Neuronal stem cell (in vitro differentiated cells): ENCODE measurements around the gene PLEKHF1.

Experiments used
- DNase-seq: peaks from one replicate; pipeline ENCODE4 v3.0.0-alpha.2; 2013; ENCODE audit warnings: low spot score
- H2AFZ ChIP-seq: one replicate; pipeline ENCODE4 v1.6.1; 2013; ENCODE audit warnings: mild to moderate bottlenecking, low read length, inconsistent platforms
- H2AK5ac ChIP-seq: 2 replicates; pipeline ENCODE4 v1.6.1; 2013; ENCODE audit warnings: low read depth, mild to moderate bottlenecking, inconsistent platforms, low read length, moderate library complexity, mixed read lengths
- H2BK120ac ChIP-seq: 2 replicates; pipeline ENCODE4 v1.6.1; 2013; ENCODE audit warnings: low read depth, mild to moderate bottlenecking, inconsistent platforms, low read length, moderate library complexity, mixed read lengths
- H2BK12ac ChIP-seq: one replicate; pipeline ENCODE4 v1.6.1; 2013; ENCODE audit warnings: low read length, inconsistent platforms
- H2BK15ac ChIP-seq: 2 replicates; pipeline ENCODE4 v1.6.1; 2013; ENCODE audit warnings: mild to moderate bottlenecking, low read length, inconsistent platforms, mixed read lengths
- H2BK5ac ChIP-seq: one replicate; pipeline ENCODE4 v1.6.1; 2013; ENCODE audit warnings: inconsistent platforms, mild to moderate bottlenecking, low read length, moderate library complexity
- H3K14ac ChIP-seq: one replicate; pipeline ENCODE4 v1.6.1; 2013; ENCODE audit warnings: low read length, inconsistent platforms
- H3K18ac ChIP-seq: 2 replicates; pipeline ENCODE4 v1.6.1; 2013; ENCODE audit warnings: low read length, inconsistent platforms
- H3K23ac ChIP-seq: 2 replicates; pipeline ENCODE4 v1.6.1; 2013; ENCODE audit warnings: low read depth, mild to moderate bottlenecking, mixed read lengths, low read length, inconsistent platforms; ENCODE audit not compliant: poor library complexity
- H3K27ac ChIP-seq: replicated peaks from 3 replicates; pipeline ENCODE4 v1.5.1; 2013; ENCODE audit warnings: low read length, inconsistent platforms
- H3K27me3 ChIP-seq, 3 experiments: 2 replicates each; pipeline ENCODE4 v1.6.1; 2013; ENCODE audit warnings: low read length in 3 of 3, mild to moderate bottlenecking in 2 of 3, inconsistent platforms in 1 of 3, low read depth in 1 of 3, mixed read lengths in 1 of 3, moderate library complexity in 1 of 3; ENCODE audit not compliant: control insufficient read depth in 3 of 3, insufficient read depth in 3 of 3
- H3K36me3 ChIP-seq, 2 donors: replicated peaks in 1 of 2; 2 replicates each; pipeline ENCODE4 v1.6.1; 2013; ENCODE audit warnings: low read length in 2 of 2; ENCODE audit not compliant: control insufficient read depth in 2 of 2, insufficient read depth in 2 of 2
- H3K4ac ChIP-seq: 2 replicates; pipeline ENCODE4 v1.6.1; 2013; ENCODE audit warnings: inconsistent platforms, mild to moderate bottlenecking, low read length, moderate library complexity
- H3K4me1 ChIP-seq, 2 donors: 1 replicate in 1 of 2; 2 replicates in 1 of 2; pipeline ENCODE4 v1.6.1; 2013; ENCODE audit warnings: low read length in 2 of 2, low read depth in 1 of 2; ENCODE audit not compliant: control insufficient read depth in 2 of 2, insufficient read depth in 1 of 2
- H3K4me2 ChIP-seq: one replicate; pipeline ENCODE4 v1.6.1; 2013; ENCODE audit warnings: mild to moderate bottlenecking, low read length, inconsistent platforms; ENCODE audit not compliant: insufficient read depth, poor library complexity, severe bottlenecking
- H3K4me3 ChIP-seq, 2 donors: 2 replicates each; pipeline ENCODE4 v1.5.1; 2013; ENCODE audit warnings: low read length in 2 of 2, mild to moderate bottlenecking in 2 of 2, inconsistent platforms in 1 of 2, moderate library complexity in 1 of 2
- H3K79me1 ChIP-seq: one replicate; pipeline ENCODE4 v1.6.1; 2013; ENCODE audit warnings: low read depth, mild to moderate bottlenecking, inconsistent platforms, low read length, moderate library complexity
- H3K9ac ChIP-seq: one replicate; pipeline ENCODE4 v1.6.1; 2013; ENCODE audit warnings: mild to moderate bottlenecking, low read depth, low read length, inconsistent platforms; ENCODE audit not compliant: poor library complexity
- H3K9me3 ChIP-seq, 2 donors: replicated peaks in 1 of 2; 2 replicates each; pipeline versions ENCODE3 to v1.6.1; 2013; ENCODE audit warnings: low read length in 2 of 2, mild to moderate bottlenecking in 2 of 2, inconsistent platforms in 1 of 2, low read depth in 1 of 2, mixed read lengths in 1 of 2, moderate library complexity in 1 of 2; ENCODE audit not compliant: control insufficient read depth in 2 of 2, insufficient read depth in 1 of 2
- H4K8ac ChIP-seq: one replicate; pipeline ENCODE4 v1.6.1; 2013; ENCODE audit warnings: low read depth, mild to moderate bottlenecking, inconsistent platforms, low read length, moderate library complexity
- H4K91ac ChIP-seq: one replicate; pipeline ENCODE4 v1.6.1; 2013; ENCODE audit warnings: low read length, low read depth, mild to moderate bottlenecking, inconsistent platforms; ENCODE audit not compliant: poor library complexity
- WGBS, 2 donors: extraction: QIAGEN DNeasy Blood & Tissue Kit; methylation state at CpG; one replicate each; pipeline ENCODE4 v1.1.7; 2013; ENCODE audit warnings: missing lambda C conversion rate in 2 of 2, mixed read lengths in 1 of 2; ENCODE audit not compliant: insufficient read length in 2 of 2, insufficient replicate concordance in 1 of 2; ENCODE audit errors: extremely low coverage in 2 of 2; 5-methylcytosine and 5-hydroxymethylcytosine counted together

Gene PLEKHF1

GRCh38 chr19:29640231-29640630 lies 25.0 kb upstream of the PLEKHF1 start:
- WGBS, 2 donors = no CpG with 5 or more reads among the region's 12 CpGs
- no peak overlapping the region for H4K8ac ChIP-seq
- H3K27me3 ChIP-seq = peaks cover 0 to 27% (median 0%) of the 10 kb centered on the region in 3 experiments
- H3K4me1 ChIP-seq = peaks cover 0 to 2% of the 10 kb centered on the region in 2 donors
- DNase-seq = no peak
- H3K79me1 ChIP-seq = no peaks in the 10 kb centered on the region
- H3K9ac ChIP-seq = no peak overlapping the region
- H3K27ac ChIP-seq = no peak overlapping the region
- H3K23ac ChIP-seq = no peak overlapping the region
- H3K4me2 ChIP-seq = no peak overlapping the region
- H2BK120ac ChIP-seq = no peak overlapping the region
- H3K4ac ChIP-seq = no peak overlapping the region
- no peak overlapping the region for H3K14ac ChIP-seq
- no peak overlapping the region for H3K4me3 ChIP-seq
- no peak overlapping the region for H2AK5ac ChIP-seq
- no peak overlapping the region for H2BK12ac ChIP-seq
- no peak overlapping the region for H2BK15ac ChIP-seq
- no peak overlapping the region for H4K91ac ChIP-seq
- H3K36me3 ChIP-seq = no peaks in the 10 kb centered on the region
- no peak overlapping the region for H2BK5ac ChIP-seq
- H3K18ac ChIP-seq = no peak overlapping the region
- no peaks in the 10 kb centered on the region for H3K9me3 ChIP-seq
- H2AFZ ChIP-seq = no peak overlapping the region

GRCh38 chr19:29641597-29641996 lies 23.7 kb upstream of the PLEKHF1 start:
- Histone ChIP-seq H3K36me3 (no peaks in the 10 kb centered on the region), H3K4me3 (no peak overlapping the region), H3K4me2 (no peak overlapping the region), H2BK12ac (no peak overlapping the region), H3K9ac (no peak overlapping the region), H3K18ac (no peak overlapping the region), H2BK5ac (no peak overlapping the region), H3K27ac (no peak overlapping the region), H3K27me3 (peaks cover 0 to 33% (median 0%) of the 10 kb centered on the region in 3 experiments), H3K23ac (no peak overlapping the region), H2BK120ac (no peak overlapping the region), H3K14ac (no peak overlapping the region), H2AFZ (no peak overlapping the region), H3K79me1 (no peaks in the 10 kb centered on the region), H4K8ac (no peak overlapping the region), H3K4ac (no peak overlapping the region), H3K9me3 (no peaks in the 10 kb centered on the region), H3K4me1 (peaks cover 0 to 2% of the 10 kb centered on the region in 2 donors), H2BK15ac (no peak overlapping the region), H4K91ac (no peak overlapping the region), H2AK5ac (no peak overlapping the region)
- no CpG with 5 or more reads among the region's 2 CpGs for WGBS, 2 donors
- no peak for DNase-seq

GRCh38 chr19:29643361-29643935 lies 21.8 kb upstream of the PLEKHF1 start:
- Histone ChIP-seq H2AK5ac (no peak overlapping the region), H3K4me3 (no peak overlapping the region), H4K91ac (no peak overlapping the region), H3K36me3 (no peaks in the 10 kb centered on the region), H3K23ac (no peak overlapping the region), H3K14ac (no peak overlapping the region), H3K4me2 (no peak overlapping the region), H3K27me3 (peaks cover 0 to 31% (median 0%) of the 10 kb centered on the region in 3 experiments), H3K27ac (no peak overlapping the region), H3K9me3 (no peaks in the 10 kb centered on the region), H3K4me1 (no peaks in the 10 kb centered on the region), H3K18ac (no peak overlapping the region), H3K4ac (no peak overlapping the region), H3K9ac (no peak overlapping the region), H2AFZ (no peak overlapping the region), H2BK5ac (no peak overlapping the region), H2BK15ac (no peak overlapping the region), H2BK120ac (no peak overlapping the region), H3K79me1 (no peaks in the 10 kb centered on the region), H4K8ac (no peak overlapping the region), H2BK12ac (no peak overlapping the region)
- WGBS, 2 donors = no CpG with 5 or more reads among the region's 7 CpGs
- no peak for DNase-seq

DNA sequence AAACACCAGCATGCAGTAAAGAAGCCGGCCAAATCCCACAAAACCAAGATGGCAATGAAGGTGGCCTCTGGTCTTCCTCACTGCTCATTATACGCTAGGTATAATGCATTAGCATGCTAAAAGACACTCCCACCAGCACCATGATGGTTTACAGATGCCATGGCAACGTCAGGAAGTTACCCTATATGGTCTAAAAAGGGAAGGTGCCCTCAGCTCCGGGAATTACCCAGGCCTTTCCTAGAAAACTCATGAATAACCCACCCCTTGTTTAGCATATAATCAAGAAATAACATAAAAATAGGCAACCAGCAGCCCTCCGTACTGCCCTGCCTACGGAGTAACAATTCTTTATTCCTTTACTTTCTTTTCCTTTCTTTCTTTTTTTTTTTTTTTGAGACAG lies 21.1 kb upstream of the PLEKHF1 start:
- H3K18ac ChIP-seq = no peak overlapping the region

More for the DNA sequence above, 21.1 kb upstream of the PLEKHF1 start:
- Histone ChIP-seq H3K14ac (no peak overlapping the region), H3K79me1 (no peaks in the 10 kb centered on the region), H3K4me3 (no peak overlapping the region), H2BK15ac (no peak overlapping the region), H2BK5ac (no peak overlapping the region), H3K27me3 (peaks cover 0 to 30% (median 0%) of the 10 kb centered on the region in 3 experiments), H3K9ac (no peak overlapping the region), H3K4me1 (no peaks in the 10 kb centered on the region), H3K36me3 (no peaks in the 10 kb centered on the region), H3K9me3 (no peaks in the 10 kb centered on the region), H2BK120ac (no peak overlapping the region), H2AFZ (no peak overlapping the region), H4K8ac (no peak overlapping the region), H3K4me2 (no peak overlapping the region), H4K91ac (no peak overlapping the region), H3K27ac (no peak overlapping the region), H3K23ac (no peak overlapping the region), H3K4ac (no peak overlapping the region), H2BK12ac (no peak overlapping the region), H2AK5ac (no peak overlapping the region)
- no peak for DNase-seq
- no CpG with 5 or more reads among the region's 6 CpGs for WGBS, 2 donors
